H9 (cell line): ENCODE data around the gene TMEM190. TPM values are rescaled to one million over a fixed set of nuclear protein-coding genes. Genes with fewer than 3 reads are reported as not detected.

Experiments used
- DNase-seq: peaks from one replicate; pipeline ENCODE4 v3.0.0-alpha.2; 2017
- H2AFZ ChIP-seq: one replicate; pipeline ENCODE4 v1.6.1; 2013; ENCODE audit warnings: mild to moderate bottlenecking, low read length, control low read depth, moderate library complexity
- H2AK5ac ChIP-seq: 2 replicates; pipeline ENCODE4 v1.6.1; 2013; ENCODE audit warnings: low read length, control low read depth, mixed read lengths; ENCODE audit not compliant: insufficient read length
- H2BK120ac ChIP-seq: one replicate; pipeline ENCODE4 v1.6.1; 2013; ENCODE audit warnings: low read depth, mild to moderate bottlenecking, low read length, control low read depth, inconsistent platforms; ENCODE audit not compliant: poor library complexity, severe bottlenecking
- H2BK12ac ChIP-seq: 2 replicates; pipeline ENCODE4 v1.6.1; 2013; ENCODE audit warnings: low read length, control low read depth, mixed read lengths, low read depth; ENCODE audit not compliant: insufficient read length
- H2BK15ac ChIP-seq: 2 replicates; pipeline ENCODE4 v1.6.1; 2013; ENCODE audit warnings: low read depth, low read length, control low read depth
- H2BK20ac ChIP-seq: one replicate; pipeline ENCODE4 v1.6.1; 2013; ENCODE audit warnings: low read depth, mild to moderate bottlenecking, low read length, control low read depth, inconsistent platforms; ENCODE audit not compliant: poor library complexity, severe bottlenecking
- H2BK5ac ChIP-seq: 2 replicates; pipeline ENCODE4 v1.6.1; 2013; ENCODE audit warnings: low read length, control low read depth, mixed read lengths; ENCODE audit not compliant: insufficient read length
- H3K14ac ChIP-seq: 2 replicates; pipeline ENCODE4 v1.6.1; 2013; ENCODE audit warnings: low read length, control low read depth; ENCODE audit not compliant: insufficient read depth
- H3K18ac ChIP-seq: 2 replicates; pipeline ENCODE4 v1.6.1; 2013; ENCODE audit warnings: low read depth, mild to moderate bottlenecking, mixed read lengths, low read length, control low read depth; ENCODE audit not compliant: insufficient read length
- H3K23ac ChIP-seq: 2 replicates; pipeline ENCODE4 v1.6.1; 2013; ENCODE audit warnings: low read length, control low read depth, mixed read lengths, low read depth; ENCODE audit not compliant: insufficient read length
- H3K23me2 ChIP-seq: 2 replicates; pipeline ENCODE4 v1.6.1; 2013; ENCODE audit warnings: low read depth, mild to moderate bottlenecking, mixed read lengths, low read length, control low read depth; ENCODE audit not compliant: insufficient read length, poor library complexity, severe bottlenecking
- H3K27ac ChIP-seq: 2 replicates; pipeline ENCODE4 v1.5.1; 2013; ENCODE audit warnings: low read length, control low read depth, mixed read lengths, low read depth; ENCODE audit not compliant: insufficient read length
- H3K27me3 ChIP-seq: 2 replicates; pipeline ENCODE4 v1.6.1; 2013; ENCODE audit warnings: low read length, control low read depth, inconsistent platforms; ENCODE audit not compliant: insufficient read depth
- H3K4ac ChIP-seq: 2 replicates; pipeline ENCODE4 v1.6.1; 2013; ENCODE audit warnings: low read depth, mild to moderate bottlenecking, control low read depth, inconsistent platforms, low read length, moderate library complexity
- H3K4me1 ChIP-seq: 2 replicates; pipeline ENCODE4 v1.6.1; 2013; ENCODE audit warnings: low read length, control low read depth, inconsistent platforms; ENCODE audit not compliant: insufficient read depth
- H3K4me2 ChIP-seq: 2 replicates; pipeline ENCODE4 v1.6.1; 2013; ENCODE audit warnings: low read length, control low read depth, mixed read lengths; ENCODE audit not compliant: insufficient read length, insufficient read depth
- H3K56ac ChIP-seq: 2 replicates; pipeline ENCODE4 v1.6.1; 2013; ENCODE audit warnings: low read depth, mild to moderate bottlenecking, mixed read lengths, low read length, control low read depth; ENCODE audit not compliant: insufficient read length
- H3K79me1 ChIP-seq: 2 replicates; pipeline ENCODE4 v1.6.1; 2013; ENCODE audit warnings: low read depth, mild to moderate bottlenecking, moderate library complexity, low read length, control low read depth, inconsistent platforms; ENCODE audit not compliant: insufficient read depth, poor library complexity, severe bottlenecking
- H3K79me2 ChIP-seq: 2 replicates; pipeline ENCODE4 v1.6.1; 2013; ENCODE audit warnings: low read length, control low read depth, inconsistent platforms; ENCODE audit not compliant: insufficient read depth
- H3K9ac ChIP-seq: 2 replicates; pipeline ENCODE4 v1.6.1; 2013; ENCODE audit warnings: low read length, control low read depth, mixed read lengths; ENCODE audit not compliant: insufficient read length; ENCODE audit errors: extremely low read depth
- H3K9me3 ChIP-seq: one replicate; pipeline ENCODE4 v1.6.1; 2013; ENCODE audit warnings: low read depth, low read length, inconsistent platforms; ENCODE audit not compliant: control insufficient read depth
- H3T11ph ChIP-seq: one replicate; pipeline ENCODE4 v1.6.1; 2013; ENCODE audit warnings: mild to moderate bottlenecking, low read length, control low read depth, inconsistent platforms
- H4K20me1 ChIP-seq: one replicate; pipeline ENCODE4 v1.6.1; 2013; ENCODE audit not compliant: control insufficient read depth, insufficient read length, insufficient read depth
- H4K5ac ChIP-seq: 2 replicates; pipeline ENCODE4 v1.6.1; 2013; ENCODE audit warnings: low read depth, mild to moderate bottlenecking, mixed read lengths, low read length, control low read depth; ENCODE audit not compliant: insufficient read length
- H4K8ac ChIP-seq: replicated peaks from 2 replicates; pipeline ENCODE4 v1.6.1; 2013; ENCODE audit warnings: low read length, control low read depth, mixed read lengths, low read depth; ENCODE audit not compliant: insufficient read length
- H4K91ac ChIP-seq: 2 replicates; pipeline ENCODE4 v1.6.1; 2013; ENCODE audit warnings: low read depth, mild to moderate bottlenecking, moderate library complexity, mixed read lengths, low read length, control low read depth; ENCODE audit not compliant: insufficient read length
- H3K27ac Mint-ChIP-seq, 3 experiments: 2 replicates in 2 of 3; 3 replicates in 1 of 3; pipeline ENCODE4 v1.8.0; 2020 to 2021; ENCODE audit warnings: mixed read lengths in 3 of 3, mild to moderate bottlenecking in 1 of 3, moderate library complexity in 1 of 3
- H3K27me3 Mint-ChIP-seq: 2 replicates; pipeline ENCODE4 v1.8.0; 2021; ENCODE audit warnings: low read depth, mild to moderate bottlenecking, moderate library complexity, mixed read lengths
- H3K36me3 Mint-ChIP-seq, 3 experiments: 2 replicates in 2 of 3; 3 replicates in 1 of 3; pipeline ENCODE4 v1.8.0; 2020 to 2021; ENCODE audit warnings: low read depth in 3 of 3, mixed read lengths in 3 of 3; ENCODE audit not compliant: insufficient read depth in 1 of 3
- H3K4me1 Mint-ChIP-seq, 2 experiments: 2 replicates each; pipeline ENCODE4 v1.8.0; 2020; ENCODE audit warnings: mixed read lengths in 2 of 2
- H3K4me3 Mint-ChIP-seq, 2 experiments: 2 replicates in 1 of 2; 3 replicates in 1 of 2; pipeline ENCODE4 v1.8.0; 2020 to 2021; ENCODE audit warnings: mild to moderate bottlenecking in 2 of 2, mixed read lengths in 2 of 2, moderate library complexity in 1 of 2
- H3K9me3 Mint-ChIP-seq, 2 experiments: 2 replicates in 1 of 2; 3 replicates in 1 of 2; pipeline ENCODE4 v1.8.0; 2020; ENCODE audit warnings: mild to moderate bottlenecking in 2 of 2, mixed read lengths in 2 of 2, moderate library complexity in 1 of 2
- WGBS: extraction: QIAGEN DNeasy Blood & Tissue Kit; methylation state at CpG from one replicate; pipeline ENCODE4 v1.1.7; 2013; ENCODE audit warnings: missing lambda C conversion rate, low lambda C conversion rate, mixed read lengths; ENCODE audit not compliant: insufficient read length; ENCODE audit errors: extremely low coverage; 5-methylcytosine and 5-hydroxymethylcytosine counted together
- total RNA-seq: library from RNA; stranded (reverse); gene quantifications from 2 replicates; pipeline ENCODE4 v1.2.1, GENCODE V29; 2021
- TF ChIP-seq, protein P1 (sequence below): fragments of 200-600 bp; sonication (generic); conservative IDR thresholded peaks from 3 replicates; pipeline ENCODE4 v1.8.0; 2021; ENCODE audit warnings: antibody characterized with exemption, mild to moderate bottlenecking

TMEM190 gene
- total RNA-seq, 1 experiment from 2014 or later, result 1.5 TPM

DNA sequence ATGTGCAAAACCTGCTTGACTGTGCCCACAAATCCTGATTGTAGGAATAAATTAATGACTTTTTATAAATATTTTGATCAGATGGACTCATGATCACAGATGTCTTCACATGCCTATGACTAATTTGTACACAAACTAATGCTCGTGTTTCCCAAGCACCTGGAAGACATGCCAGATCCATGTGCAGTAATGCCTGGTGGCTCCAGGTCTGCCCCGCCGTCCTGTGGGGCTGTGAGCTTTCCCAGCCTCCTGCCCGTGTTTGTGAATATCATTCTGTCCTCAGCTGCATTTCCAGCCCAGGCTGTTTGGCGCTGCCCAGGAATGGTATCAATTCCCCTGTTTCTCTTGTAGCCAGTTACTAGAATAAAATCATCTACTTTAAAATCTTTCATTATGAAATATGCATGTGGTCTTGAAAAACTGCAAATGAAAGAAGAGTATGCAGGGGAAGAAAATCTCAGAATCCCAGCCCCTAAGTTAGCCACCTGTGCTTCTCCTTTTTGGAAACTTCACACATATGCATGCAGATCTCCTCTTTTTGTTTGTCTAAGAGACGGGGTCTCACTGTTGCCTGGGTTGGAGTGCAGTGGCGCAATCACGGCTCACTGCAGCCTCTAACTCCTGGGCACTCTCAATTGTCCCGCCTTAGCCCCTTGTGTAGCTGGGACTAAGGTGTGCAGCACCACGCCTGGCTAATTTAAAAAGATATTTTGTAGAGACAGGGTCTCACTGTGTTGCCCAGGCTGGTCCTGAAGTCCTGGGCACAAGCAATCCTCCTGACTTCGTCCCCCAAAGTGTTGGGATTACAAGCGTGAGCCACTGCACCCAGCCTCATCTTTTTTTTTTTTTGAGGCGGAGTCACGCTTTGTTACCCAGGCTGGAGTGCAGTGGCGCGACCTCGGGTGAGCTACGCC is 15.3 kb downstream of the TMEM190 start:
- peak overlapping the region; percentile 39 to 54; a peak in 3 of 5 replicates for H3K4me3 Mint-ChIP-seq

More for the DNA sequence above, 15.3 kb downstream of the TMEM190 start:
- H2BK120ac ChIP-seq, result no peak overlapping the region
- H3K4me1 ChIP-seq, result peaks cover 4% of the 10 kb centered on the region
- H3K23me2 ChIP-seq, result peaks cover under 1% of the 10 kb centered on the region
- H2BK20ac ChIP-seq, result no peak overlapping the region
- H4K20me1 ChIP-seq, result peaks cover 3% of the 10 kb centered on the region
- no peaks in the 10 kb centered on the region for H3K9me3 Mint-ChIP-seq
- H3K23ac ChIP-seq, result no peak overlapping the region
- no peaks in the 10 kb centered on the region; the same call in none of the 2 replicates for H3K27me3 Mint-ChIP-seq
- H4K5ac ChIP-seq, result no peak overlapping the region
- no peak overlapping the region for H2BK12ac ChIP-seq
- DNase-seq, result no peak
- H3K27ac Mint-ChIP-seq, result peak overlapping the region in 1 of 3 experiments; percentile 70; a peak in 3 of 7 replicates
- H4K8ac ChIP-seq, result no peak overlapping the region
- peaks cover 13% of the 10 kb centered on the region for H3K79me1 ChIP-seq
- H3K4me2 ChIP-seq, result no peak overlapping the region
- no peak overlapping the region for H2BK15ac ChIP-seq
- no peak overlapping the region for H3T11ph ChIP-seq
- no peak overlapping the region for H3K18ac ChIP-seq
- H3K9ac ChIP-seq, result no peak overlapping the region
- peaks cover 8% of the 10 kb centered on the region; the same call in 1 of the 2 replicates for H3K79me2 ChIP-seq
- H3K36me3 Mint-ChIP-seq, result peaks cover 28 to 38% (median 30%) of the 10 kb centered on the region in 3 experiments
- no peak overlapping the region for H3K14ac ChIP-seq
- no peak overlapping the region for H3K27ac ChIP-seq
- H3K27me3 ChIP-seq, result no peaks in the 10 kb centered on the region
- no peak overlapping the region for H3K4ac ChIP-seq
- no peak overlapping the region for H2BK5ac ChIP-seq
- H3K56ac ChIP-seq, result no peak overlapping the region
- no CpG with 5 or more reads among the region's 18 CpGs for WGBS
- H3K9me3 ChIP-seq, result no peaks in the 10 kb centered on the region
- TF ChIP-seq, protein P1, sequence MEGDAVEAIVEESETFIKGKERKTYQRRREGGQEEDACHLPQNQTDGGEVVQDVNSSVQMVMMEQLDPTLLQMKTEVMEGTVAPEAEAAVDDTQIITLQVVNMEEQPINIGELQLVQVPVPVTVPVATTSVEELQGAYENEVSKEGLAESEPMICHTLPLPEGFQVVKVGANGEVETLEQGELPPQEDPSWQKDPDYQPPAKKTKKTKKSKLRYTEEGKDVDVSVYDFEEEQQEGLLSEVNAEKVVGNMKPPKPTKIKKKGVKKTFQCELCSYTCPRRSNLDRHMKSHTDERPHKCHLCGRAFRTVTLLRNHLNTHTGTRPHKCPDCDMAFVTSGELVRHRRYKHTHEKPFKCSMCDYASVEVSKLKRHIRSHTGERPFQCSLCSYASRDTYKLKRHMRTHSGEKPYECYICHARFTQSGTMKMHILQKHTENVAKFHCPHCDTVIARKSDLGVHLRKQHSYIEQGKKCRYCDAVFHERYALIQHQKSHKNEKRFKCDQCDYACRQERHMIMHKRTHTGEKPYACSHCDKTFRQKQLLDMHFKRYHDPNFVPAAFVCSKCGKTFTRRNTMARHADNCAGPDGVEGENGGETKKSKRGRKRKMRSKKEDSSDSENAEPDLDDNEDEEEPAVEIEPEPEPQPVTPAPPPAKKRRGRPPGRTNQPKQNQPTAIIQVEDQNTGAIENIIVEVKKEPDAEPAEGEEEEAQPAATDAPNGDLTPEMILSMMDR, result no peak
- no peak overlapping the region for H4K91ac ChIP-seq
- H3K4me1 Mint-ChIP-seq, result peaks cover 54 to 63% of the 10 kb centered on the region in 2 experiments
- no peak overlapping the region for H2AFZ ChIP-seq
- H2AK5ac ChIP-seq, result no peak overlapping the region
